MCF 10A (cell line): ENCODE data around the gene REPS2. TPM values are rescaled to one million over a fixed set of nuclear protein-coding genes. Genes with fewer than 3 reads are reported as not detected.

Experiments used
- BruUV-seq: library from RNA; stranded (reverse); fragments of 400-500 nt; replicated peaks from 2 replicates; lab custom pipeline; 2021; lab: Mats Ljungman, UMichigan
- CTCF ChIA-PET: fragments of 300-600 bp; sonication (Branson Sonifier 250); formaldehyde crosslinking; extraction: SDS; loops from one replicate; lab custom pipeline; 2021; ENCODE audit warnings: antibody characterized with exemption, inconsistent platforms; lab: Yijun Ruan, JAX
- POLR2A ChIA-PET: fragments of 300-600, 350-650 bp; sonication (Branson Sonifier 250); formaldehyde crosslinking; extraction: SDS; loops from one replicate; lab custom pipeline; 2020; ENCODE audit warnings: antibody characterized with exemption, inconsistent platforms; lab: Yijun Ruan, JAX
- DNase-seq: peaks from one replicate; pipeline ENCODE4 v3.0.0-alpha.2; 2018; ENCODE audit not compliant: unreplicated experiment
- H3K27ac Mint-ChIP-seq: one replicate; pipeline ENCODE4 v1.8.0; 2022; ENCODE audit warnings: mild to moderate bottlenecking, low read depth, mixed read lengths; ENCODE audit not compliant: unreplicated experiment
- H3K27me3 Mint-ChIP-seq: one replicate; pipeline ENCODE4 v1.8.0; 2022; ENCODE audit warnings: mixed read lengths; ENCODE audit not compliant: insufficient read depth, unreplicated experiment
- H3K36me3 Mint-ChIP-seq: one replicate; pipeline ENCODE4 v1.8.0; 2022; ENCODE audit warnings: mild to moderate bottlenecking, moderate library complexity, mixed read lengths; ENCODE audit not compliant: insufficient read depth, unreplicated experiment
- H3K4me1 Mint-ChIP-seq: one replicate; pipeline ENCODE4 v1.8.0; 2022; ENCODE audit warnings: mixed read lengths; ENCODE audit not compliant: insufficient read depth, unreplicated experiment
- H3K4me3 Mint-ChIP-seq: one replicate; pipeline ENCODE4 v1.8.0; 2022; ENCODE audit warnings: mild to moderate bottlenecking, moderate library complexity, mixed read lengths; ENCODE audit not compliant: unreplicated experiment
- H3K9me3 Mint-ChIP-seq: one replicate; pipeline ENCODE4 v1.8.0; 2022; ENCODE audit warnings: mixed read lengths; ENCODE audit not compliant: unreplicated experiment
- intact Hi-C: fragments of 100-400 bp; cut with micrococcal nuclease; formaldehyde crosslinking; loops from 2 replicates; pipeline ENCODE4 v1.14.1; 2022
- total RNA-seq: library from RNA; stranded (reverse); gene quantifications from 2 replicates; pipeline ENCODE4 v1.2.3, GENCODE V29; 2022
- TF ChIP-seq, protein P1 (sequence below): fragments of 200-600 bp; IDR thresholded peaks from one replicate; pipeline ENCODE4 v1.8.0; 2022; ENCODE audit warnings: antibody characterized with exemption, mild to moderate bottlenecking; ENCODE audit not compliant: unreplicated experiment

Gene REPS2
- total RNA-seq, 1 experiment from 2014 or later = 8.1 TPM

DNA sequence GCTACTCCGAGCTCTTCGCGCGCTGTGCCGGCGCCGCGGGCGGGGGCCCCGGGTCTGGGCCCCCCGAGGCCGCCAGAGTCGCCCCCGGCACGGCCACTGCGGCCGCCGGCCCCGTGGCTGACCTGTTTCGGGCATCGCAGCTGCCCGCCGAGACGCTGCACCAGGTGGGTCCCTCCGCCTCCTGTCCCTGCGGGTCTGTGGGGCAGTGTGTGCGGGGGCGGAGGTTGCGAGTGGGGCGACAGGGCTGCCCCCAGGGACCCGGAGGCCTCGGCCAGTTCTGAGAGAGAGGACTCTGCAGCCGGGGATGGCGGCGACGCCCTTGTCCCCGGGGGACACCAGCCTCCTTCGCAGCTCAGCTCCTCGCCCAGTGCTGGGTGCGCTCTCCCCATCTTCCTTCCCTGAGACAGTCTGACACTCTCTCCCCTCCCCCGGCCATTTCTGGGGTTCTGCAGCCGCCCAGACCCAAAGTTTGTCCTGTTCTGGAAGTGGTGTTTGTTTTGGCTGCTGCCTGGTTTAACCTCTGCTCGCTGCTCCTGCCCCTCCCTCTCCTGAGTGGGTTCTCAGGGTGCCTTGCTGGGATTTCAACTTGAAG lies 609 bp downstream of the REPS2 start:
- ChIA-PET POLR2A (interaction anchor here (0.8 to 1.5 kb wide), 3 partner anchors 26 to 99 kb away, joined by 3 to 5 read pairs (median 5); no protein-coding TSS in a partner anchor), CTCF (interaction anchor here (0.7 to 1.0 kb wide), 2 partner anchors 77 to 216 kb away, joined by 3 read pairs; partner anchors contain the start of gene RBBP7)
- intact Hi-C loops = loop anchor here (5.0 kb wide), 1 partner anchor 65 kb away; no protein-coding TSS in a partner anchor
- Mint-ChIP-seq H3K4me1 (no peaks in the 10 kb centered on the region), H3K9me3 (peaks cover 5% of the 10 kb centered on the region), H3K27me3 (peaks cover 53% of the 10 kb centered on the region), H3K36me3 (no peaks in the 10 kb centered on the region), H3K4me3 (peak overlapping the region; percentile 76), H3K27ac (no peak overlapping the region)
- no TSS peak for BruUV-seq
- DNase-seq = no peak
- TF ChIP-seq, protein P1, sequence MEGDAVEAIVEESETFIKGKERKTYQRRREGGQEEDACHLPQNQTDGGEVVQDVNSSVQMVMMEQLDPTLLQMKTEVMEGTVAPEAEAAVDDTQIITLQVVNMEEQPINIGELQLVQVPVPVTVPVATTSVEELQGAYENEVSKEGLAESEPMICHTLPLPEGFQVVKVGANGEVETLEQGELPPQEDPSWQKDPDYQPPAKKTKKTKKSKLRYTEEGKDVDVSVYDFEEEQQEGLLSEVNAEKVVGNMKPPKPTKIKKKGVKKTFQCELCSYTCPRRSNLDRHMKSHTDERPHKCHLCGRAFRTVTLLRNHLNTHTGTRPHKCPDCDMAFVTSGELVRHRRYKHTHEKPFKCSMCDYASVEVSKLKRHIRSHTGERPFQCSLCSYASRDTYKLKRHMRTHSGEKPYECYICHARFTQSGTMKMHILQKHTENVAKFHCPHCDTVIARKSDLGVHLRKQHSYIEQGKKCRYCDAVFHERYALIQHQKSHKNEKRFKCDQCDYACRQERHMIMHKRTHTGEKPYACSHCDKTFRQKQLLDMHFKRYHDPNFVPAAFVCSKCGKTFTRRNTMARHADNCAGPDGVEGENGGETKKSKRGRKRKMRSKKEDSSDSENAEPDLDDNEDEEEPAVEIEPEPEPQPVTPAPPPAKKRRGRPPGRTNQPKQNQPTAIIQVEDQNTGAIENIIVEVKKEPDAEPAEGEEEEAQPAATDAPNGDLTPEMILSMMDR = no peak

DNA sequence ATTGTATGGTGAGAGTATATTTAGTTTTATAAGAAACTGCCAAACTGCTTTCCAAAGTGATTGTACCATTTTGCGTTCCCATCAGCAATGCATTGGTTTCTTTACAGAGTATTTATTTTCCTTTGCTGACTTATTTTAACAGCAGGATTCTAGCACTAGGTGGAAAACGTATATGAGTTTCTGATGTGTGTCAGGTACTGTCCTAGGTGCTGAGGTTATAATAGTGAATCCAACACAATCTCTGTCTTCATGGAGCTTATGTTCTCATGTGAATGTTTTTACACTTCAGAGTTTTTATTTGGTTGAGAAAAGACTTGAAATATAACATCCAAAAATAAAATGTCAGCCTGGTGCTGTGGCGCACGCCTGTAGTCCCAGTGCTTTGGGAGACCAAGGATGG lies 4.0 kb downstream of the REPS2 start:
- Mint-ChIP-seq H3K36me3 (no peaks in the 10 kb centered on the region), H3K27me3 (peaks cover 59% of the 10 kb centered on the region), H3K4me1 (no peaks in the 10 kb centered on the region), H3K9me3 (no peaks in the 10 kb centered on the region), H3K4me3 (no peak overlapping the region), H3K27ac (no peak overlapping the region)
- intact Hi-C loops = no loop called here
- TF ChIP-seq, protein P1 = no peak
- CTCF ChIA-PET = no interaction called here
- DNase-seq = no peak
- no TSS peak for BruUV-seq
- POLR2A ChIA-PET = no interaction called here

DNA sequence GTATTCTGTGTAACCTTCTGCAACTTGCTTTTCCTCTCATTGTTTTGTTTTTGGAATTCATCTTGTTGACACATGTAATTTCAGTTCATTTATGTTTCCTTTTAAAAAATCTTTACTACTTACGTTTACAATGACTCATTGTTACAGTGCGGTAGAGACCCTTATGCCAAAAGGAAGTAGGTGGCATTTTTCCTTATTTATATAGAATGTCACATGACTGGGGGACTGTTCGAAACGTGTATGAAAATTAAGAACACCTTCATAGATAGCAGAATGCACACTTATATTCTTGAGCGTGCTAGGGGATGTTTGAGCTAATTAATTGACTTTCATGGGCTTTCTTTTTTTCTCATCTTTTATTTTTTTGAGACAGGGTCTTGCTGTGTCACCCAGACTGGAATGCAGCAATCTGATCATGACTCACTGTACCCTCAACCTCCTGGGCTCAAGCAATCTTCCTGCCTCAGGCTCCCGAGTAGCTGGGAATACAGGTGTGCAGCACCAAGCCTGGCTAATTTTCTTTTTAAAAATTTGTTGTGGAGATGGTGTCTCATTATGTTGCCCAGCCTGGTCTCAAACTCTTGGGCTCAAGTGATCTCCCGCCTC lies 7.3 kb downstream of the REPS2 start:
- intact Hi-C loops = no loop called here
- no peaks in the 10 kb centered on the region for H3K9me3 Mint-ChIP-seq
- no peaks in the 10 kb centered on the region for H3K36me3 Mint-ChIP-seq
- peaks cover 64% of the 10 kb centered on the region for H3K27me3 Mint-ChIP-seq
- peak overlapping the region; percentile 57 for H3K27ac Mint-ChIP-seq
- peak overlapping the region; percentile 40 for H3K4me3 Mint-ChIP-seq
- peak; percentile 20 for DNase-seq
- CTCF ChIA-PET = no interaction called here
- POLR2A ChIA-PET = no interaction called here
- no peaks in the 10 kb centered on the region for H3K4me1 Mint-ChIP-seq
- BruUV-seq = no TSS peak
- TF ChIP-seq, protein P1 = no peak

DNA sequence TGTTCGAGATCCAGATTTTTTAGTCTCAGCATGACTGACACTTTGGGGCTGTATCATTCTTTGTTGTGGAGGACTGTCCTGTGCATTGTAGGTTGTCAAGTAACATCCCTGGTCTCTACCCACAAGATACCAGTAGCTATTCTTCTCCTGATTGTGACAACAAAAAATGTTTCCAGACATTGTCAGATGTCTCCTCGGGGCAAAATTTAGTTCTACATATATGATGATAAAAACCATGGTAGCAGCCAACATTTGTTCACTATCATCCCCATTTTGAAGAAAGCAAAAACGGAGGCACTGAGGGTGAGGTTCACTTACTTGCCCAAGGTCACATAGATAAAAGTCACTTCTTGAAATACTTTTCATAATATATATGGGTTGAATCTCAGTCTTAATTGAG lies 11.3 kb downstream of the REPS2 start:
- no peak for DNase-seq
- intact Hi-C loops = no loop called here
- no peaks in the 10 kb centered on the region for H3K36me3 Mint-ChIP-seq
- no TSS peak for BruUV-seq
- no peak overlapping the region for H3K27ac Mint-ChIP-seq
- no peaks in the 10 kb centered on the region for H3K4me1 Mint-ChIP-seq
- TF ChIP-seq, protein P1 = no peak
- ChIA-PET CTCF (no interaction called here), POLR2A (interaction anchor here (0.7 kb wide), 1 partner anchor 78 kb away, joined by 3 read pairs; no protein-coding TSS in a partner anchor)
- no peak overlapping the region for H3K4me3 Mint-ChIP-seq
- H3K27me3 Mint-ChIP-seq = peaks cover 38% of the 10 kb centered on the region
- H3K9me3 Mint-ChIP-seq = no peaks in the 10 kb centered on the region
